Superior temporal gyrus (tissue), 1 donor: ENCODE data around the gene RBM8A.

Experiments used
- DNase-seq: peaks from one replicate; pipeline ENCODE4 v3.0.0-alpha.2; 2016; ENCODE audit errors: extremely low spot score

The RBM8A gene

DNA sequence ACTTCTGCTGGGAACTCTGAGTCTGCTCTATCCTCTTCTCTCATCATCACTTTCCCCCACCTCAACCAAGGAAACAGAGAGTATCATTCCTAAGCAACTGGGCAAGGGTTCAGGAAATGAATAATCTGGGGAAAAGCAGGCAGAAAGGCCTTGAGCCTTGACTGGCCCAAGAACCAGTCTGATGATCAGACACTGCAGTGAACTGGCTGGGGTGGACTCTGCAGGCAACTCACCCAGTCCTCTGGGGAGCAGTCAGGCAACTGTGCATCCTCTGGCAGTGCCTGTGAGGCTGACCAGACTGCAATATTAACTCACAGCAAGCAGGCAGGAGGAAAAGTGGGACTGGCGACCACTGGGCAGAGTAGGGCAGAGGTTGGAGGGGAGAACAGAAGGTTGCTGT lies 42.6 kb downstream of the RBM8A start:
- no peak for DNase-seq

DNA sequence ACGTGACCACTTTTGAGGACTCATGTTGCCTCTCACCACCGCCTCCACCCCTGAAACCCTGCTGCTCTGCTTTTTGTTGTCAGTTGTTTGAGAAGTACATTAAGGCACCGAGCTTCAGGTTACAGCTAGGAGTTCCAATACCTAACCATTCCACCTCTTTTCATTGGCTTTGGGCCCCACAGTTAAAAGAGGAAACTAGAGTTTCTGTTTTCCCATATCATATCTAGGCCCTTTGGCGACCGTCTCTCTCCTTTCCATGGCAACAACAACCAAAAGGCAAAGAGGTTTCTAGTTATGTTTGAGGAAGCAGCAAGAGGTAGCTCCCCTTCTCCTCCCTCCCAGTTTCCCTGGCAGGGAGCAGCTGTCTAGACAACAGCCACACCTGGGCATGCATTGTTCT lies 47.5 kb downstream of the RBM8A start:
- no peak for DNase-seq

DNA sequence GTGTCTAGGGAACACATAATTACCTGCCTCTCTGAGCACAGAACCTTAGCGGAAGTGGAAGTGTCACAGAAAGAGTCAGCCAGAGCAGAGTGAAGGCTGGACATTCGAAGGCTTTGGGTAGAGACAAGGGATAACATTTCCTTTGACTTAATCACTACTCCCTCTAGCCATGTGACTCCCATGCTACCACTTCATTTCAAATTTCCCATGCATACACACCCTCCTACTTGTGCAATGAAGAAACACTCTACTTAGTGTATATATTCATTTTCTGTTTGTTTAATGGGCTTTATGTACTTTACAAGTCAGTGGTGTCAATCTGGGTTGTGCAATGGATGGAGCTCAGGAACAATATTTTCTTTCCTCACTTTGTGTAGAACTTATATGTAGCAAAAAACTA lies 48.6 kb downstream of the RBM8A start:
- DNase-seq, result no peak

DNA sequence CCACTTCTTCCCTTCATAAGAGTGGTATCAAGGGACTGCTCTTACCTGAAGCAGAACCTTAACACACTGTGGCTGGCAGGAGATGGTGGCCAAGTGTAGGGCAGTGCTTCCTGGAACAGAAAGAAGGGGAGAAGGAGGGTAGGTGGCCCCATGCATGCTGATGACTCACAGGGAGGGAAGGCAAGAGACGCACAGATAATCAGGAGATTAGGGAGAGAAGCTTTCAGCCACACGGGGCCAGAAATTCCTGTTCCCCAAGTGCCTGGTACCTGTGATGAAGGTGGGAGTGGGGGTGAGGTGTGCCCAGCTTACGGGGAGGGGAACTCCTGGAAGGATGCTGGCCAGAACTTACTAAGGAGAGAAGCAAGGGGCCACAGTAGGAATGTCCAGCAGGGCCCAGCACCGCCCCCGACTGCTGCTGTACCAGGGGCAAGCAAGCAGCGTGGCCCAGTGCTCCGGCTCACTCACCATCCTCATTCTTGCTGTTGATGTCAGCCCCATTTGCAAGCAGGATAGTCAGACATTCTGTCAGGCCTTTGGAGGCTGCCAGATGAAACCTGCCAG lies 49.3 kb downstream of the RBM8A start:
- DNase-seq, result no peak

DNA sequence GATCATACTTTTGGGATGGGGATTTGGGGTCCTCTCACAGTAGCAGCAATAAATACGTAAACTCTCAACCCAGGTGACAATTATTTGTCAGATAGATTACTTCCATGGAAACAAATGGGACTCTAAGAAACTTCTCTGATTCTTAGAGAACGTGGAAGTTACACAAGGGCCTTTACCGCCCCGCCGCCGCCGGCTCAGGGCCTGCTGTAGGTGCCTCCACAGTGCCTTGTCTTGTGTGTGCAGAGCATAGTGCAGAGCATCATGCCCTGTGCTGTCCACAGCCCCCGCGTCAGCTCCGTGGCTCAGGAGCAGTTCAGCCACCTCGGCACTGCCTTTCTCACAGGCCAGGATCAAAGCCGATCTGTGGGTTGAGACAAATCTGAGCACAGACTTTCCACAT lies 52.6 kb downstream of the RBM8A start:
- DNase-seq, result no peak

DNA sequence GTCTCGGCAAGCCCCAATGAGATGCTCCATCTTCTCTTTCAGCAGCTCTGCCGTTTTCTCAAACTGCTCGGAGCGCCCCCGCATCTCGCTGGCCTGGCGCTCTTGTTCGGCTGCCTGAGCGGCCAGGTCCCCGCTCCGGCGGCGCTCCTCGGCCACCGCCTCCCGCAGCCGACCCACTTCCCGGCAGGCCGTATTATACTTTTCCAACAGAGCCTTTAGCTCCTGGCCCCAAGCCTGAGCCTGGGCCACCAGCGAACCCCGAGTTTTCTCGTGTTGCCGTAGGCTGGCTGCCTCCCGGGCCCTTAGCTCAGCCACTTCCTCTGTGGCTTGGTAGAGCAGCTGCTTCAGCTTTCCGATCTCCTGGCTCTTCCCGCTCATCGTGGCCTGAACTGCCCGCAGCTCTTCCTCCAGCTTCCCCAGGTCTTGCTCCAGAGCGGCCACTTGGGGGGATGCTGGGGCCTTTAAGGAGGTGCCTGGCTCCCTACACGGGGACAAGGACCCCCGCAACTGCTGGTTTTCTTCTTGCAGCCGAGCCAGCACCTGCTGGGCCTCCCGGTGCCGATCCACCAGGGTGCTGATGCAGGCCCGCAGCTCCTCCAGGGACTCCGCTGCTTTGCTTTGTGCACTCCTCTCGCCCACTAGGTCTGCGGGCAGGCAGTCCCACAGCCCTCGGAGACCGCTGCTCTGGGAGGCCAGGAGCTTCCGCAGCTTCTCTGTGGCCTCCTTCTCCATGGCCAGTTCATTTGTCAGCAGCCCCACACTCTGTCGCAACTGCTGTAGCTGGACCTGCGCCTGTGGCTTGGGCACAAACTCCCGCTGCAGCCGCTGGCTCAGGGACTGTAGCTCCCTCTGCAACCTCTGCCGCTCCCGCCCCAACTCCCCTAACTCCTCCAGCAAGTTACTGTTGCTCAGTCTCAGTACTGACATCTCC lies 55.0 kb downstream of the RBM8A start:
- peak; percentile 43 for DNase-seq
